GM21447 (cell line): ENCODE measurements around the gene ATP6V1A.

Experiments used
- ATAC-seq: cut with Tn5 transposase; IDR thresholded peaks from one replicate; pipeline ENCODE4 v1.9.1; 2021; ENCODE audit not compliant: unreplicated experiment

Gene ATP6V1A

GRCh38 chr3:113746548-113747282 lies at the start of gene ATP6V1A:
TSS of gene ATP6V1A (plus strand) at chr3:113747035. CDS start at chr3:113778754, 31,719 bp downstream.
- ATAC-seq, result peak; percentile 36

GRCh38 chr3:113697500-113698090 lies 49.2 kb upstream of the ATP6V1A start:
- ATAC-seq, result no peak

- no peak for ATAC-seq
These were observed 48.6 kb upstream of the ATP6V1A start for GRCh38 chr3:113698213-113698742.

GRCh38 chr3:113698956-113699355 lies 47.9 kb upstream of the ATP6V1A start:
- no peak for ATAC-seq

- no peak for ATAC-seq
These were observed 39.0 kb upstream of the ATP6V1A start for GRCh38 chr3:113707835-113708234.

GRCh38 chr3:113712129-113712528 lies 34.7 kb upstream of the ATP6V1A start:
- no peak for ATAC-seq

GRCh38 chr3:113714702-113715101 lies 32.1 kb upstream of the ATP6V1A start:
- ATAC-seq, result no peak

- ATAC-seq, result no peak
These were observed 29.5 kb upstream of the ATP6V1A start for GRCh38 chr3:113717308-113717707.

- ATAC-seq, result no peak
These were observed 29.0 kb upstream of the ATP6V1A start for GRCh38 chr3:113717818-113718217.

- no peak for ATAC-seq
These were observed 27.5 kb upstream of the ATP6V1A start for GRCh38 chr3:113719294-113719693.

- ATAC-seq, result no peak
These were observed 27.1 kb upstream of the ATP6V1A start for GRCh38 chr3:113719758-113720157.

- no peak for ATAC-seq
These were observed 25.2 kb upstream of the ATP6V1A start for GRCh38 chr3:113721636-113722035.

- ATAC-seq, result no peak
These were observed 18.2 kb upstream of the ATP6V1A start for GRCh38 chr3:113728661-113729060.

GRCh38 chr3:113730550-113730949 lies 16.3 kb upstream of the ATP6V1A start:
- no peak for ATAC-seq

GRCh38 chr3:113731694-113732093 lies 15.1 kb upstream of the ATP6V1A start:
- ATAC-seq, result no peak

GRCh38 chr3:113736548-113737089 lies 10.2 kb upstream of the ATP6V1A start:
- peak; percentile 80 for ATAC-seq

GRCh38 chr3:113741086-113741485 lies 5.7 kb upstream of the ATP6V1A start:
- no peak for ATAC-seq

- ATAC-seq, result no peak
These were observed 5.2 kb upstream of the ATP6V1A start for GRCh38 chr3:113741620-113742019.

- ATAC-seq, result no peak
These were observed 3.7 kb upstream of the ATP6V1A start for GRCh38 chr3:113743006-113743630.

GRCh38 chr3:113744941-113745755 lies 1.7 kb upstream of the ATP6V1A start:
- ATAC-seq, result peak; percentile 58
